H1 (cell line): Measurements from ENCODE around the gene CHCHD3. TPM values are rescaled to one million over a fixed set of nuclear protein-coding genes. Genes with fewer than 3 reads are reported as not detected.

Experiments
- CTCF ChIP-seq, 3 experiments: IDR thresholded peaks; 1 replicate in 2 of 3; 2 replicates in 1 of 3; pipeline versions ENCODE4 v1.5.1 to v1.6.1; 2011; ENCODE audit warnings: low read length in 3 of 3, mild to moderate bottlenecking in 3 of 3, inconsistent platforms in 2 of 3, low read depth in 1 of 3, moderate library complexity in 1 of 3; ENCODE audit not compliant: insufficient read depth in 1 of 3; ENCODE audit errors: control extremely low read depth in 1 of 3
- GABPA ChIP-seq: IDR thresholded peaks from 2 replicates; pipeline ENCODE4 v1.6.1; 2011; ENCODE audit warnings: mild to moderate bottlenecking, low read length, moderate library complexity, borderline replicate concordance; ENCODE audit not compliant: insufficient read depth
- JUN ChIP-seq: IDR thresholded peaks from 2 replicates; pipeline ENCODE4 v1.6.1; 2011; ENCODE audit warnings: low read depth, mild to moderate bottlenecking, improper control_type of control experiment, low read length
- RAD21 ChIP-seq, 2 experiments: IDR thresholded peaks in 1 of 2; conservative IDR thresholded peaks in 1 of 2; 2 replicates each; pipeline ENCODE4 v1.6.1; 2011; ENCODE audit warnings: low read depth in 2 of 2, low read length in 2 of 2, improper control_type of control experiment in 1 of 2, inconsistent platforms in 1 of 2, mild to moderate bottlenecking in 1 of 2, moderate library complexity in 1 of 2
- RXRA ChIP-seq: IDR thresholded peaks from 2 replicates; pipeline ENCODE4 v1.6.1; 2011; ENCODE audit warnings: low read depth, mild to moderate bottlenecking, low read length, moderate library complexity; ENCODE audit not compliant: insufficient read depth
- SRF ChIP-seq: IDR thresholded peaks from 2 replicates; pipeline ENCODE4 v1.6.1; 2011; ENCODE audit warnings: mild to moderate bottlenecking, low read depth, low read length, moderate library complexity
- polyA plus RNA-seq, 7 experiments: library from polyadenylated mRNA; depleted of rRNA in 3 of 7; stranded (reverse) in 5 of 7; unstranded in 2 of 7; fragments of >200 nt in 5 of 7; fragments of 200-250 nt in 2 of 7; gene quantifications; 1 replicate in 5 of 7; 2 replicates in 1 of 7; 4 replicates in 1 of 7; pipeline versions ENCODE4 v1.2.1 to v1.2.3, GENCODE V29; 2011 to 2013; ENCODE audit warnings: missing spikeins in 2 of 7, mixed read lengths in 2 of 7
- total RNA-seq: library from RNA; stranded (reverse); fragmentation: NEBNext Ultra II Directional; extraction: Animal tissue kit (Norgen Biotek cat#: 25700); gene quantifications from 2 replicates; pipeline ENCODE4 v1.2.1, GENCODE V29; 2021

The CHCHD3 gene
- total and polyA plus RNA-seq, 2 of the 8 experiments (the other 6 are each of a cell fraction or from before 2014, with no cell fraction given): 42.9 to 137 TPM

GRCh38 chr7:132817949-132818348 lies 263.9 kb downstream of the CHCHD3 start (continued):
- TF ChIP-seq CTCF (IDR thresholded peaks at IDR 0.05; ENCODE audit: control extremely low read depth in 1 of 3, insufficient read depth in 1 of 3, low read depth in 1 of 3, low read length in 3 of 3) (no peak), JUN (no peak), GABPA (no peak), SRF (no peak), RAD21 (IDR thresholded peaks at IDR 0.05 in 1 of 2, conservative IDR thresholded peaks at IDR 0.05 in 1 of 2; ENCODE audit: low read depth in 2 of 2, low read length in 2 of 2) (no peak), RXRA (no peak)
